A549 (cell line): ENCODE data around the gene LGR4. TPM values are rescaled to one million over a fixed set of nuclear protein-coding genes. Genes with fewer than 3 reads are reported as not detected.
"Not testable (repeated sequence)": the region's sequence is repeated elsewhere in the genome, so short reads cannot be mapped to it uniquely, and the experiment has no call there.

ENCODE experiments used
- ATAC-seq, 2 experiments: fragments of 200-7000 bp in 1 of 2; fragments of >200 bp in 1 of 2; cut with Nextera tagmentation in 1 of 2; cut with Tn5 transposase in 1 of 2; 3 replicates each; pipeline versions ENCODE4 v1.8.0 to v1.9.1; 2018 to 2020; ENCODE audit warnings: mild to moderate bottlenecking in 1 of 2, moderate library complexity in 1 of 2
- CTCF ChIA-PET: fragments of 300-600 bp; sonication (Branson Sonifier 250); formaldehyde crosslinking; extraction: SDS; loops from one replicate; lab custom pipeline; 2021; ENCODE audit warnings: antibody characterized with exemption, inconsistent platforms; lab: Yijun Ruan, JAX
- POLR2A ChIA-PET: fragments of 350-600 bp; formaldehyde crosslinking; extraction: SDS; loops from one replicate; lab custom pipeline; 2021; ENCODE audit warnings: antibody characterized with exemption, inconsistent platforms; lab: Yijun Ruan, JAX
- DNase-seq, 2 experiments: peaks; one replicate each; pipeline versions ENCODE4 v3.0.0 to v3.0.0-alpha.2; 2011 to 2016; ENCODE audit warnings: low read depth in 1 of 2, low spot score in 1 of 2
- FAIRE-seq: peaks from 2 replicates; lab custom pipeline; 2011; peaks lifted over from hg19 to GRCh38; lab: Jason Lieb, UNC
- H3K27ac ChIP-seq, 2 experiments: fragments of >200 bp; sonication (Bioruptor Twin); formaldehyde crosslinking; 3 replicates each; pipeline ENCODE4 v1.5.1; 2016 to 2017
- H3K4me1 ChIP-seq: fragments of >200 bp; sonication (Bioruptor Twin); formaldehyde crosslinking; 3 replicates; pipeline ENCODE4 v1.6.1; 2016
- H3K4me2 ChIP-seq: fragments of >200 bp; sonication (Bioruptor Twin); formaldehyde crosslinking; 3 replicates; pipeline ENCODE4 v1.6.1; 2016
- H3K4me3 ChIP-seq: fragments of >200 bp; sonication (Bioruptor Twin); formaldehyde crosslinking; 3 replicates; pipeline ENCODE4 v1.5.1; 2016
- H3K9me3 ChIP-seq: fragments of >200 bp; sonication (Bioruptor Twin); formaldehyde crosslinking; 3 replicates; pipeline ENCODE4 v1.6.1; 2016
- ATOH8 ChIP-seq: fragments of 250-450 bp; sonication (Bioruptor Pico); IDR thresholded peaks from 2 replicates; pipeline ENCODE4 v1.5.0; 2020; ENCODE audit warnings: low read depth, mild to moderate bottlenecking, moderate library complexity
- CEBPB ChIP-seq, 2 experiments: fragments of >200 bp in 1 of 2; sonication (Bioruptor Twin) in 1 of 2; formaldehyde crosslinking in 1 of 2; IDR thresholded peaks; 2 replicates each; pipeline ENCODE4 v1.6.1; 2012 to 2016
- CHD2 ChIP-seq: fragments of 150-350 bp; IDR thresholded peaks from 2 replicates; pipeline ENCODE4 v1.6.1; 2014; ENCODE audit warnings: low read length; ENCODE audit not compliant: partially characterized antibody
- EHF ChIP-seq: fragments of 250-450 bp; sonication (Bioruptor Pico); IDR thresholded peaks from 2 replicates; pipeline ENCODE4 v1.5.0; 2020; ENCODE audit warnings: mild to moderate bottlenecking
- EHMT2 ChIP-seq: fragments of 200-600 bp; sonication (generic); IDR thresholded peaks from 2 replicates; pipeline ENCODE4 v1.6.1; 2016; ENCODE audit warnings: antibody characterized with exemption, low read depth, mild to moderate bottlenecking, moderate library complexity
- ESRRA ChIP-seq: fragments of 150-350 bp; IDR thresholded peaks from 2 replicates; pipeline ENCODE4 v1.6.1; 2014; ENCODE audit warnings: mild to moderate bottlenecking, low read length, borderline replicate concordance
- FOSB ChIP-seq: fragments of 250-450 bp; sonication (Bioruptor Pico); IDR thresholded peaks from 2 replicates; pipeline ENCODE4 v1.5.0; 2020; ENCODE audit warnings: mild to moderate bottlenecking, moderate library complexity
- HDAC2 ChIP-seq: fragments of 200-600 bp; sonication (generic); IDR thresholded peaks from 2 replicates; pipeline ENCODE4 v1.6.1; 2016
- HOXB13 ChIP-seq: fragments of 250-450 bp; sonication (Bioruptor Pico); IDR thresholded peaks from 2 replicates; pipeline ENCODE4 v1.5.0; 2020; ENCODE audit warnings: low read depth, mild to moderate bottlenecking, moderate library complexity
- MAFK ChIP-seq: fragments of 450-650 bp; IDR thresholded peaks from 2 replicates; pipeline ENCODE4 v1.6.1; 2014; ENCODE audit not compliant: partially characterized antibody
- MAZ ChIP-seq: fragments of 150-350 bp; IDR thresholded peaks from 2 replicates; pipeline ENCODE4 v1.6.1; 2014; ENCODE audit warnings: antibody characterized with exemption, low read depth, low read length, borderline replicate concordance
- RNF2 ChIP-seq: fragments of 200-600 bp; sonication (generic); IDR thresholded peaks from 2 replicates; pipeline ENCODE4 v1.6.1; 2016; ENCODE audit warnings: low read depth, mild to moderate bottlenecking, antibody characterized with exemption, moderate library complexity, borderline replicate concordance
- USF2 ChIP-seq: fragments of 450-650 bp; IDR thresholded peaks from 2 replicates; pipeline ENCODE4 v1.6.1; 2014; ENCODE audit warnings: antibody characterized with exemption
- ZC3H11A ChIP-seq: fragments of 450-650 bp; IDR thresholded peaks from 2 replicates; pipeline ENCODE4 v1.6.1; 2014; ENCODE audit warnings: antibody characterized with exemption, mild to moderate bottlenecking
- ZSCAN20 ChIP-seq: fragments of 250-450 bp; sonication (Bioruptor Pico); IDR thresholded peaks from 2 replicates; pipeline ENCODE4 v1.8.0; 2022; ENCODE audit warnings: mild to moderate bottlenecking, moderate library complexity
- WGBS: methylation state at CpG from one replicate; pipeline ENCODE4 v1.1.6; 2017; ENCODE audit errors: missing lambda C conversion rate; 5-methylcytosine and 5-hydroxymethylcytosine counted together
- polyA plus RNA-seq, 4 experiments: library from polyadenylated mRNA; depleted of rRNA in 3 of 4; stranded (reverse); fragments of >200 nt; fragmentation: RNase III in 1 of 4; extraction: RNeasy Plus Mini Kit Qiagen cat#74134 plus additional on column Dnase treatment in 1 of 4; gene quantifications; 2 replicates in 3 of 4; 3 replicates in 1 of 4; pipeline ENCODE4 v1.2.3, GENCODE V29; 2011 to 2017

The LGR4 gene
- polyA plus RNA-seq, 2 of the 4 experiments (the other 2 are of a cell fraction), result 41.2 to 130 TPM

GRCh38 chr11:27452147-27452546 is 20.4 kb downstream of the LGR4 start:
- Histone ChIP-seq H3K4me1 (peaks cover 83% of the 10 kb centered on the region), H3K9me3 (no peaks in the 10 kb centered on the region), H3K4me2 (peak overlapping the region; percentile 48), H3K4me3 (no peak overlapping the region), H3K27ac (peak overlapping the region; percentile 4 to 56; a peak in 4 of 6 replicates)
- ChIA-PET CTCF (interaction anchor here (1.3 to 1.6 kb wide), 2 partner anchors 12 to 268 kb away, joined by 3 to 6 read pairs; no protein-coding TSS in a partner anchor), POLR2A (no interaction called here)
- no peak for FAIRE-seq
- WGBS, result 63% methylated on average over 3 of the region's 3 CpGs
- TF ChIP-seq CEBPB (IDR thresholded peaks at IDR 0.05), result peak in 1 of 2 experiments; percentile 23; a peak in 2 of 4 replicates
- no peak for TF ChIP-seq ZSCAN20 (CRISPR knock-in tag)
- TF ChIP-seq CHD2, result no peak
- TF ChIP-seq ATOH8 (CRISPR knock-in tag), result no peak
- ATAC-seq, result peak; percentile 22 to 24; a peak in 4 of 6 replicates
- DNase-seq, result no peak

GRCh38 chr11:27451244-27451965 is 21.2 kb downstream of the LGR4 start:
- Histone ChIP-seq H3K4me2 (peak overlapping the region; percentile 48), H3K4me1 (peaks cover 76% of the 10 kb centered on the region), H3K27ac (peak overlapping the region; percentile 4 to 56; a peak in 3 of 6 replicates), H3K4me3 (no peak overlapping the region), H3K9me3 (no peaks in the 10 kb centered on the region)
- DNase-seq (no peak), ATAC-seq (no peak; a peak in 2 of 6 replicates), FAIRE-seq (no peak)
- TF ChIP-seq FOSB (CRISPR knock-in tag) (no peak), ESRRA (no peak), MAFK (no peak), EHF (CRISPR knock-in tag) (no peak), EHMT2 (no peak)
- ChIA-PET POLR2A (no interaction called here), CTCF (interaction anchor here (1.3 to 1.6 kb wide), 2 partner anchors 13 to 268 kb away, joined by 3 to 6 read pairs; no protein-coding TSS in a partner anchor)
- 95% methylated on average over 1 of the region's 1 CpG for WGBS

GRCh38 chr11:27448184-27448540 is 24.4 kb downstream of the LGR4 start:
- ATAC-seq, H3K9me3 ChIP-seq, H3K4me3 ChIP-seq, POLR2A ChIA-PET, H3K27ac ChIP-seq, H3K4me2 ChIP-seq, FAIRE-seq, DNase-seq: not testable (repeated sequence)
- peaks cover 67% of the 10 kb centered on the region for H3K4me1 ChIP-seq
- WGBS, result 97% methylated on average over 5 of the region's 5 CpGs
- CTCF ChIA-PET, result interaction anchor here (0.6 to 1.0 kb wide), 2 partner anchors 24 to 34 kb away, joined by 3 read pairs; no protein-coding TSS in a partner anchor

- no peak overlapping the region for H3K27ac ChIP-seq
- DNase-seq (no peak), FAIRE-seq (no peak), ATAC-seq (no peak)
- no peak overlapping the region for H3K4me2 ChIP-seq
- H3K9me3 ChIP-seq, result no peaks in the 10 kb centered on the region
- peaks cover 67% of the 10 kb centered on the region for H3K4me1 ChIP-seq
- no peak overlapping the region for H3K4me3 ChIP-seq
- POLR2A ChIA-PET, result no interaction called here
- CTCF ChIA-PET, result interaction anchor here (0.6 to 1.2 kb wide), 3 partner anchors 12 to 34 kb away, joined by 3 read pairs; no protein-coding TSS in a partner anchor
- TF ChIP-seq ZC3H11A, result no peak
- TF ChIP-seq MAZ, result no peak
- no peak for TF ChIP-seq HOXB13 (CRISPR knock-in tag)
- no peak for TF ChIP-seq HDAC2
- TF ChIP-seq EHMT2, result no peak
- no peak for TF ChIP-seq USF2
- TF ChIP-seq RNF2, result no peak
- TF ChIP-seq, all 56 proteins: peak for 0
- 84% methylated on average over 5 of the region's 5 CpGs for WGBS
These were observed 25.1 kb downstream of the LGR4 start for GRCh38 chr11:27447288-27448183.
